Gastrocnemius medialis (tissue), 4 donors: ENCODE measurements around the gene PANX3. TPM values are rescaled to one million over a fixed set of nuclear protein-coding genes. Genes with fewer than 3 reads are reported as not detected.
"Not testable (repeated sequence)": the region's sequence is repeated elsewhere in the genome, so short reads cannot be mapped to it uniquely, and the experiment has no call there.

Experiments
- ATAC-seq, 2 donors: fragments of 150-250 bp; one replicate each; pipeline ENCODE4 v1.9.1; 2016
- DNase-seq, 2 donors: peaks; one replicate each; pipeline ENCODE4 v3.0.0-alpha.2; 2019
- H3K27ac ChIP-seq, 4 donors: fragments of 200-600 bp; sonication (generic); 1 replicate in 1 of 4; 2 replicates in 3 of 4; pipeline ENCODE4 v1.5.1; 2016 to 2018; ENCODE audit warnings: mild to moderate bottlenecking in 2 of 4, moderate library complexity in 1 of 4
- H3K27me3 ChIP-seq, 3 donors: fragments of 200-600 bp; sonication (generic) in 2 of 3; 1 replicate in 1 of 3; 2 replicates in 2 of 3; pipeline versions ENCODE4 v1.5.1 to v1.6.0; 2016 to 2019; ENCODE audit warnings: mild to moderate bottlenecking in 1 of 3, moderate library complexity in 1 of 3
- H3K36me3 ChIP-seq, 2 donors: fragments of 200-600 bp; sonication (generic) in 1 of 2; one replicate each; pipeline ENCODE4 v1.5.1; 2017 to 2018
- H3K4me1 ChIP-seq, 2 donors: fragments of 200-600 bp; sonication (generic) in 1 of 2; one replicate each; pipeline ENCODE4 v1.5.1; 2016 to 2017; ENCODE audit warnings: mild to moderate bottlenecking in 2 of 2
- H3K4me3 ChIP-seq, 4 donors: fragments of 200-600 bp; sonication (generic) in 3 of 4; 1 replicate in 1 of 4; 2 replicates in 3 of 4; pipeline ENCODE4 v1.5.1; 2016 to 2019; ENCODE audit warnings: mild to moderate bottlenecking in 2 of 4
- H3K9me3 ChIP-seq, 3 donors: fragments of 200-600 bp; sonication (generic) in 2 of 3; 1 replicate in 1 of 3; 2 replicates in 2 of 3; pipeline ENCODE4 v1.5.1; 2016 to 2019
- POLR2A ChIP-seq, 2 donors: fragments of 450-650 bp; IDR thresholded peaks; one replicate each; pipeline ENCODE4 v1.6.1; 2017; ENCODE audit warnings: antibody characterized with exemption in 2 of 2, mild to moderate bottlenecking in 2 of 2, moderate library complexity in 2 of 2
- in situ Hi-C, 4 donors: fragments of 200-750 bp; cut with MboI; loops; one replicate each; pipeline versions ENCODE4 v1.15.0 to v1.8.0; 2017; ENCODE audit warnings: low sequenced_read_pairs in 4 of 4
- intact Hi-C: fragments of 100-400 bp; cut with DNase I; formaldehyde crosslinking; loops from one replicate; pipeline ENCODE4 v1.15.1; 2023; ENCODE audit warnings: low total_unique reads
- total RNA-seq, 4 donors: library from RNA; depleted of rRNA; stranded (reverse); fragments of >200 nt; gene quantifications; one replicate each; pipeline versions ENCODE4 v1.1.0 to v1.2.3, GENCODE V29; 2016
- TF ChIP-seq, protein P1 (sequence below), 5 experiments: fragments of 450-650 bp in 3 of 5; fragments of 200-600 bp in 2 of 5; sonication (generic) in 2 of 5; IDR thresholded peaks in 4 of 5; conservative IDR thresholded peaks in 1 of 5; 1 replicate in 4 of 5; 2 replicates in 1 of 5; pipeline ENCODE4 v1.5.1; 2016 to 2019; ENCODE audit warnings: antibody characterized with exemption in 5 of 5, mild to moderate bottlenecking in 3 of 5, moderate library complexity in 3 of 5

PANX3 gene
- total RNA-seq, 4 donors from 2014 or later: not detected

- DNase-seq (no peak), ATAC-seq (no peak)
- H3K4me3 ChIP-seq: no peak overlapping the region
- H3K27me3 ChIP-seq: no peaks in the 10 kb centered on the region
- intact Hi-C loops: no loop called here
- TF ChIP-seq POLR2A (IDR thresholded peaks at IDR 0.05): no peak
- TF ChIP-seq, protein P1, sequence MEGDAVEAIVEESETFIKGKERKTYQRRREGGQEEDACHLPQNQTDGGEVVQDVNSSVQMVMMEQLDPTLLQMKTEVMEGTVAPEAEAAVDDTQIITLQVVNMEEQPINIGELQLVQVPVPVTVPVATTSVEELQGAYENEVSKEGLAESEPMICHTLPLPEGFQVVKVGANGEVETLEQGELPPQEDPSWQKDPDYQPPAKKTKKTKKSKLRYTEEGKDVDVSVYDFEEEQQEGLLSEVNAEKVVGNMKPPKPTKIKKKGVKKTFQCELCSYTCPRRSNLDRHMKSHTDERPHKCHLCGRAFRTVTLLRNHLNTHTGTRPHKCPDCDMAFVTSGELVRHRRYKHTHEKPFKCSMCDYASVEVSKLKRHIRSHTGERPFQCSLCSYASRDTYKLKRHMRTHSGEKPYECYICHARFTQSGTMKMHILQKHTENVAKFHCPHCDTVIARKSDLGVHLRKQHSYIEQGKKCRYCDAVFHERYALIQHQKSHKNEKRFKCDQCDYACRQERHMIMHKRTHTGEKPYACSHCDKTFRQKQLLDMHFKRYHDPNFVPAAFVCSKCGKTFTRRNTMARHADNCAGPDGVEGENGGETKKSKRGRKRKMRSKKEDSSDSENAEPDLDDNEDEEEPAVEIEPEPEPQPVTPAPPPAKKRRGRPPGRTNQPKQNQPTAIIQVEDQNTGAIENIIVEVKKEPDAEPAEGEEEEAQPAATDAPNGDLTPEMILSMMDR (IDR thresholded peaks at IDR 0.05 in 4 of 5, conservative IDR thresholded peaks at IDR 0.05 in 1 of 5): no peak
- H3K9me3 ChIP-seq: no peaks in the 10 kb centered on the region
- no peaks in the 10 kb centered on the region for H3K4me1 ChIP-seq
- H3K27ac ChIP-seq: no peak overlapping the region
- no peaks in the 10 kb centered on the region for H3K36me3 ChIP-seq
- in situ Hi-C loops: loop anchor here (25.0 kb wide), 2 partner anchors 183 to 533 kb away; partner anchors contain the start of gene OR8B4 (in 1 of the 4)
Measured at GRCh38 chr11:124595302-124595701, 15.9 kb upstream of the PANX3 start.

DNA sequence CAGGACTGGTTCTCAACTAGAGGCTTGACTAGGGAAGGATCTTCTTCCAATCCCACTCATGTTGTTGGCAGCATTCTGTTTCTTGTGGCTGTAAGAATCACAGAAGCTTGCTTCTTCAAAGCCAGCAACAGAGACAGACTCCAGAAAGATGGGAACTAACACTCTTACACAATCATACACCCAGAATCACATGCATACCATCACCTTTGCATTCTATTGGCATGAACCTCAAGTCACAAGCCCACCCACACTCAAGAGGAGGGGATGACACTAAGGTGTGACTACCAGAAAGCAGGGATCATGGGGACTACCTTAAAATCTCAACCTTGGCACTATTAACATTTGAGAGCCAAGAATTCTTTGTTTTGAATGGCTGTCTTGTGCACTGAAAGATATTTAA lies 13.6 kb upstream of the PANX3 start:
- ATAC-seq (no peak), DNase-seq (no peak)
- no peak for TF ChIP-seq POLR2A (IDR thresholded peaks at IDR 0.05)
- TF ChIP-seq, protein P1 (IDR thresholded peaks at IDR 0.05 in 4 of 5, conservative IDR thresholded peaks at IDR 0.05 in 1 of 5): no peak
- no peak overlapping the region for H3K27ac ChIP-seq
- H3K4me1 ChIP-seq: no peaks in the 10 kb centered on the region
- intact Hi-C loops (no loop called here), in situ Hi-C loops (loop anchor here (25.0 kb wide), 2 partner anchors 185 to 535 kb away; partner anchors contain the start of gene OR8B4 (in 1 of the 4))
- no peak overlapping the region for H3K4me3 ChIP-seq
- no peaks in the 10 kb centered on the region for H3K9me3 ChIP-seq
- no peaks in the 10 kb centered on the region for H3K36me3 ChIP-seq
- no peaks in the 10 kb centered on the region for H3K27me3 ChIP-seq

- intact Hi-C loops: no loop called here
- Histone ChIP-seq H3K27me3 (no peaks in the 10 kb centered on the region), H3K9me3 (no peaks in the 10 kb centered on the region), H3K36me3 (no peaks in the 10 kb centered on the region), H3K4me3 (no peak overlapping the region), H3K27ac (no peak overlapping the region), H3K4me1 (no peaks in the 10 kb centered on the region)
- DNase-seq (no peak), ATAC-seq (no peak)
- TF ChIP-seq, protein P1 (IDR thresholded peaks at IDR 0.05 in 4 of 5, conservative IDR thresholded peaks at IDR 0.05 in 1 of 5): no peak
- TF ChIP-seq POLR2A (IDR thresholded peaks at IDR 0.05): no peak
- in situ Hi-C loops: no loop called here
Measured at GRCh38 chr11:124600621-124601320, 10.5 kb upstream of the PANX3 start.

DNA sequence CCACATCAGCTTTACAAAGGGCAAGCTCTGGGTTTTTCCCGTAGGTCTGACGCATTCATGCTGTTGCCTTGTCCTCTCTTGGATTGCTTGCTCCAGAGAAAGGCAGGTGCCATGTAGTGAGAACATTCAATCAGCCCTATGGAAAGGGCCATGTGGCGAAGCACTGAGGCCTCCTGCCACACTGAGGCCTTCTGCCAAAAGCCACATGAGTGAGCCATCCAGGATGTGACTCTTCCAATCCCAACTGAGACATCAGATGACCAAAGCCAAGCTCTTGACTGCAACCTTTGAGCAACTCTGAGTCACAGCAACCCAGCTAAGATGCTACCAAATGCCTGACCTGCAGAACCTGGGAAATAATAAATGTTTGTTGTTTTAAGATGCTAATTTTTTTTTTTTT lies 9.0 kb upstream of the PANX3 start:
- DNase-seq (no peak), ATAC-seq (no peak)
- Histone ChIP-seq H3K9me3 (no peaks in the 10 kb centered on the region), H3K4me3 (no peak overlapping the region), H3K27ac (no peak overlapping the region), H3K36me3 (no peaks in the 10 kb centered on the region), H3K4me1 (no peaks in the 10 kb centered on the region), H3K27me3 (no peaks in the 10 kb centered on the region)
- TF ChIP-seq, protein P1 (IDR thresholded peaks at IDR 0.05 in 4 of 5, conservative IDR thresholded peaks at IDR 0.05 in 1 of 5): no peak
- no peak for TF ChIP-seq POLR2A (IDR thresholded peaks at IDR 0.05)
- in situ Hi-C loops: no loop called here
- intact Hi-C loops: no loop called here

GRCh38 chr11:124602723-124603122 lies 8.5 kb upstream of the PANX3 start:
- DNase-seq, ATAC-seq, H3K36me3 ChIP-seq, H3K4me3 ChIP-seq, H3K27me3 ChIP-seq, H3K9me3 ChIP-seq, intact Hi-C loops, in situ Hi-C loops, H3K4me1 ChIP-seq, H3K27ac ChIP-seq: not testable (repeated sequence)
